ENCODE results near the gene FBRSL1. TPM values are rescaled to one million over a fixed set of nuclear protein-coding genes. Genes with fewer than 3 reads are reported as not detected.

FBRSL1 gene
- total and polyA plus RNA-seq, 2 of the 8 experiments (the other 6 are each of a cell fraction or from before 2014, with no cell fraction given), result 18.4 to 109 TPM

- TF ChIP-seq KDM4A (IDR thresholded peaks at IDR 0.05; ENCODE audit: low read depth, low read length, severe bottlenecking) (no peak), GTF2F1 (IDR thresholded peaks at IDR 0.05; ENCODE audit: borderline replicate concordance, low read depth, low read length) (no peak)
- TF ChIP-seq, protein P1, sequence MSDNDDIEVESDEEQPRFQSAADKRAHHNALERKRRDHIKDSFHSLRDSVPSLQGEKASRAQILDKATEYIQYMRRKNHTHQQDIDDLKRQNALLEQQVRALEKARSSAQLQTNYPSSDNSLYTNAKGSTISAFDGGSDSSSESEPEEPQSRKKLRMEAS (IDR thresholded peaks at IDR 0.05), result no peak
These were observed 7.9 kb upstream of the FBRSL1 start (continued) for GRCh38 chr12:132481771-132482745.
